SH-SY5Y (cell line): Measurements from ENCODE around the gene GLIPR1L2.

ENCODE experiments used
- GATA2 ChIP-seq: IDR thresholded peaks from 2 replicates; pipeline ENCODE4 v1.6.1; 2011; ENCODE audit warnings: mild to moderate bottlenecking, low read depth, low read length
- GATA3 ChIP-seq: IDR thresholded peaks from 2 replicates; pipeline ENCODE4 v1.6.1; 2011; ENCODE audit warnings: low read depth, mild to moderate bottlenecking, low read length, moderate library complexity

- no peak for TF ChIP-seq GATA2
- no peak for TF ChIP-seq GATA3
Measured at GRCh38 chr12:75374971-75375370, 15.9 kb upstream of the GLIPR1L2 start.
